ENCODE measurements around the gene IQGAP2. TPM values are rescaled to one million over a fixed set of nuclear protein-coding genes. Genes with fewer than 3 reads are reported as not detected.

The IQGAP2 gene
- total and polyA plus RNA-seq, 2 of the 8 experiments (the other 6 are each of a cell fraction or from before 2014, with no cell fraction given), result 19.7 to 66.0 TPM

GRCh38 chr5:76757049-76757448, 354.0 kb downstream of the IQGAP2 start:
- no peak overlapping the region for H3K56ac ChIP-seq (replicated peaks; ENCODE audit: insufficient read length, low read depth, low read length)
- H2BK120ac ChIP-seq (replicated peaks; ENCODE audit: low read depth, low read length), result no peak overlapping the region
- no peaks in the 10 kb centered on the region for H3K27me3 ChIP-seq (replicated peaks in 1 of 4; ENCODE audit: control insufficient read depth in 3 of 4, extremely low read depth in 1 of 4, insufficient read depth in 3 of 4, low read length in 3 of 4)
- H4K8ac ChIP-seq (ENCODE audit: extremely low read depth, insufficient read depth, low read length), result no peak overlapping the region
- H3K4me3 ChIP-seq (ENCODE audit: extremely low read depth in 1 of 4, insufficient read depth in 2 of 4, low read depth in 3 of 4, low read length in 4 of 4), result no peak overlapping the region
- H2BK15ac ChIP-seq (ENCODE audit: low read length), result no peak overlapping the region
- no peak overlapping the region for H3K4ac ChIP-seq (replicated peaks; ENCODE audit: insufficient read length, low read depth, low read length)
- no peak overlapping the region for H3K4me2 ChIP-seq (ENCODE audit: insufficient read depth in 1 of 2, low read depth in 2 of 2, low read length in 2 of 2)
- no peak overlapping the region for H2AFZ ChIP-seq (ENCODE audit: low read length)
- CTCF ChIA-PET (ENCODE audit: partially characterized antibody), result interaction anchor here (1.6 kb wide), 2 partner anchors 10 to 18 kb away, joined by 3 read pairs; no protein-coding TSS in a partner anchor
- no peak overlapping the region for H3K9ac ChIP-seq (replicated peaks in 1 of 4; ENCODE audit: extremely low read depth in 1 of 4, low read depth in 3 of 4, low read length in 3 of 4)
- no peak overlapping the region for H3K18ac ChIP-seq (ENCODE audit: extremely low read depth, low read length)
- H4K5ac ChIP-seq (ENCODE audit: insufficient read length, low read depth, low read length), result no peak overlapping the region
- H4K20me1 ChIP-seq (replicated peaks in 1 of 2; ENCODE audit: control insufficient read depth in 1 of 2, insufficient read depth in 2 of 2, low read length in 2 of 2), result no peaks in the 10 kb centered on the region
- no peak overlapping the region for H3K14ac ChIP-seq (ENCODE audit: insufficient read length)
- no peaks in the 10 kb centered on the region for H3K23me2 ChIP-seq (ENCODE audit: low read depth, low read length)
- WGBS, 2 experiments (ENCODE audit: extremely low coverage in 1 of 2, insufficient coverage in 1 of 2, insufficient read length in 1 of 2, insufficient replicate concordance in 2 of 2, low coverage in 1 of 2, low lambda C conversion rate in 2 of 2, missing lambda C conversion rate in 1 of 2), result 99% methylated on average over 4 of the region's 4 CpGs; no CpG with 5 or more reads in 1 of the 2 experiments
- H2BK12ac ChIP-seq (ENCODE audit: low read depth, low read length), result no peak overlapping the region
- no peak overlapping the region for H2BK5ac ChIP-seq (ENCODE audit: low read depth, low read length)
- H3K4me1 ChIP-seq (replicated peaks in 1 of 4; ENCODE audit: control insufficient read depth in 3 of 4, insufficient read depth in 4 of 4, low read length in 3 of 4), result no peaks in the 10 kb centered on the region
- no peaks in the 10 kb centered on the region for H3K79me1 ChIP-seq (ENCODE audit: low read depth, low read length)
- TF ChIP-seq SP4 (IDR thresholded peaks at IDR 0.05; ENCODE audit: low read length) (no peak), GTF2F1 (IDR thresholded peaks at IDR 0.05; ENCODE audit: borderline replicate concordance, low read depth, low read length) (no peak), HDAC2 (IDR thresholded peaks at IDR 0.05; ENCODE audit: borderline replicate concordance in 1 of 2, low read depth in 2 of 2, low read length in 2 of 2) (no peak), CEBPB (IDR thresholded peaks at IDR 0.05; ENCODE audit: low read depth, low read length) (no peak), CTBP2 (IDR thresholded peaks at IDR 0.05; ENCODE audit: borderline replicate concordance, insufficient read depth, insufficient read length, low read length) (no peak), ATF2 (IDR thresholded peaks at IDR 0.05; ENCODE audit: low read length) (no peak), POLR2A (IDR thresholded peaks at IDR 0.05; ENCODE audit: control extremely low read depth in 1 of 2, low read depth in 2 of 2, low read length in 2 of 2) (no peak), JUND (IDR thresholded peaks at IDR 0.05; ENCODE audit: low read length) (no peak), RNF2 (IDR thresholded peaks at IDR 0.05; ENCODE audit: borderline replicate concordance, low read depth, low read length, missing control alignments, poor library complexity, severe bottlenecking) (no peak), TAF1 (IDR thresholded peaks at IDR 0.05; ENCODE audit: low read depth, low read length) (no peak), TAF7 (optimal IDR thresholded peaks at IDR 0.05; ENCODE audit: borderline replicate concordance, low read depth, low read length) (no peak), CREB1 (IDR thresholded peaks at IDR 0.05) (no peak), BCL11A (IDR thresholded peaks at IDR 0.05; ENCODE audit: low read depth in 2 of 2, low read length in 2 of 2) (no peak)
- no peaks in the 10 kb centered on the region for H3K36me3 ChIP-seq (ENCODE audit: control insufficient read depth in 2 of 4, insufficient read depth in 4 of 4, low read length in 3 of 4)
- no peak overlapping the region for H3K27ac ChIP-seq (ENCODE audit: low read depth, low read length)
- H2BK20ac ChIP-seq (ENCODE audit: low read length), result no peak overlapping the region
- no peaks in the 10 kb centered on the region for H3K9me3 ChIP-seq (ENCODE audit: insufficient read depth in 2 of 2, low read depth in 1 of 2, low read length in 1 of 2)
- H3K23ac ChIP-seq (ENCODE audit: insufficient read length), result no peak overlapping the region
- POLR2A ChIA-PET (ENCODE audit: partially characterized antibody), result interaction anchor here (0.6 kb wide), 1 partner anchor 68 kb away, joined by 3 read pairs; no protein-coding TSS in a partner anchor
- H3K79me2 ChIP-seq (ENCODE audit: control insufficient read depth in 1 of 2, insufficient read depth in 2 of 2, low read length in 2 of 2), result no peaks in the 10 kb centered on the region
- H4K91ac ChIP-seq (replicated peaks; ENCODE audit: insufficient read length, low read length), result no peak overlapping the region
- no peak for DNase-seq (ENCODE audit: low read depth in 1 of 2, low spot score in 2 of 2)
- no peak for FAIRE-seq
- no peak overlapping the region for H2AK5ac ChIP-seq (ENCODE audit: low read depth, low read length)

Data from H1 (cell line).